Mammary epithelial cell (primary cell): ENCODE measurements around the gene ST8SIA5.

Source experiments
- EZH2 ChIP-seq: IDR thresholded peaks from 2 replicates; pipeline ENCODE4 v1.6.1; 2012; ENCODE audit warnings: low read length, inconsistent platforms, borderline replicate concordance
- TF ChIP-seq, protein P1 (sequence below), 2 donors: IDR thresholded peaks in 1 of 2; conservative IDR thresholded peaks in 1 of 2; 2 replicates each; pipeline ENCODE4 v1.5.1; 2011 to 2012; ENCODE audit warnings: inconsistent platforms in 2 of 2, low read length in 2 of 2, mild to moderate bottlenecking in 2 of 2, control low read depth in 1 of 2, low read depth in 1 of 2; ENCODE audit not compliant: insufficient read depth in 1 of 2; ENCODE audit errors: extremely low read depth in 1 of 2

DNA sequence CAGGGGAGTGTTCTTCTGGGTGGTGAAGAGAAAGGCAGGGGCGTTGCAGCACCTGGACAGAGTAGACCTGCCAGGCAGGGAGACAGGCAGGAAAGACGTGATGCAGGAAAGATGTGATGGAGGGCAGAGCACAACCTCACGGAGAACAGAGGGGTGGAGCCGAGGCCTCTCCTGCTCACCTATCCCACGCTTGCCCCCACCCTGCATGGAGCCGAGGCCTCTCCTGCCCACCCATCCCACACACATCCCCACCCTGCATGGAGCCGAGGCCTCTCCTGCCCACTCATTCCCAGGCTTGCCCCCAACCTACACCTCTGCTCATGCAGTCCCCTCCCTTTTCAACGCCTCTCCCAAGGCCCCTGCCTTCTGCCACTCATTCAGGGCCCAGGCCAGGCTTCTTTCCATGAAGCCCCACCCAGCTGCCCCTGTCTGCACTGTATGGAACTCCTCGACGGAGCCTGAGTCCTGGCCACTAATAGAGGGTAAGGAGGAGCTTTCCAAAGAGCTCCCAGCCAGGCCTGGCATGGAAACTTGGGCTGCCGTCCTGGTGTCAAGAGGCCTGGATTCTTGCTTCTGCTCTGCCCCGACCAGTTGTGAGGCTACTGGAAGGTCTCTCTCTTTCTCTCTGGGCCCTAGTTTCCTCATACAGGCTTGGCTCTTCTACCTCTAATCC, 67.9 kb downstream of the ST8SIA5 start:
- TF ChIP-seq, protein P1, sequence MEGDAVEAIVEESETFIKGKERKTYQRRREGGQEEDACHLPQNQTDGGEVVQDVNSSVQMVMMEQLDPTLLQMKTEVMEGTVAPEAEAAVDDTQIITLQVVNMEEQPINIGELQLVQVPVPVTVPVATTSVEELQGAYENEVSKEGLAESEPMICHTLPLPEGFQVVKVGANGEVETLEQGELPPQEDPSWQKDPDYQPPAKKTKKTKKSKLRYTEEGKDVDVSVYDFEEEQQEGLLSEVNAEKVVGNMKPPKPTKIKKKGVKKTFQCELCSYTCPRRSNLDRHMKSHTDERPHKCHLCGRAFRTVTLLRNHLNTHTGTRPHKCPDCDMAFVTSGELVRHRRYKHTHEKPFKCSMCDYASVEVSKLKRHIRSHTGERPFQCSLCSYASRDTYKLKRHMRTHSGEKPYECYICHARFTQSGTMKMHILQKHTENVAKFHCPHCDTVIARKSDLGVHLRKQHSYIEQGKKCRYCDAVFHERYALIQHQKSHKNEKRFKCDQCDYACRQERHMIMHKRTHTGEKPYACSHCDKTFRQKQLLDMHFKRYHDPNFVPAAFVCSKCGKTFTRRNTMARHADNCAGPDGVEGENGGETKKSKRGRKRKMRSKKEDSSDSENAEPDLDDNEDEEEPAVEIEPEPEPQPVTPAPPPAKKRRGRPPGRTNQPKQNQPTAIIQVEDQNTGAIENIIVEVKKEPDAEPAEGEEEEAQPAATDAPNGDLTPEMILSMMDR (conservative IDR thresholded peaks at IDR 0.05 in 1 of 2, IDR thresholded peaks at IDR 0.05 in 1 of 2; ENCODE audit: extremely low read depth in 1 of 2, insufficient read depth in 1 of 2, low read depth in 1 of 2, low read length in 2 of 2) = no peak
- TF ChIP-seq EZH2 = no peak
